ENCODE measurements around the gene GTF2H3.

Gene GTF2H3

GRCh38 chr12:123690191-123690840 is 56.7 kb downstream of the GTF2H3 start:
- H3K4me1 ChIP-seq (ENCODE audit: low read depth, poor library complexity, severe bottlenecking): no peaks in the 10 kb centered on the region
- H2AFZ ChIP-seq (ENCODE audit: low read depth): no peak overlapping the region
- no peak overlapping the region for H3K4me2 ChIP-seq
- H3K79me2 ChIP-seq (ENCODE audit: insufficient read depth, low read depth): no peaks in the 10 kb centered on the region
- no peak overlapping the region for H3K4me3 ChIP-seq (IDR thresholded peaks at IDR 0.05; ENCODE audit: insufficient read depth, low read depth, low read length)
- no peaks in the 10 kb centered on the region for H3K27me3 ChIP-seq (ENCODE audit: insufficient read depth, low read depth)
- no peak overlapping the region for H3K27ac ChIP-seq
- no peak overlapping the region for H3K9ac ChIP-seq
- H4K20me1 ChIP-seq (ENCODE audit: insufficient read depth): no peaks in the 10 kb centered on the region
- no peak for TF ChIP-seq CTCF (conservative IDR thresholded peaks at IDR 0.05; ENCODE audit: low read depth, low read length)
- H3K36me3 ChIP-seq (ENCODE audit: insufficient read depth): no peaks in the 10 kb centered on the region

GRCh38 chr12:123696207-123696606 is 62.6 kb downstream of the GTF2H3 start:
- no peaks in the 10 kb centered on the region for H3K36me3 ChIP-seq (ENCODE audit: insufficient read depth)
- H3K27me3 ChIP-seq (ENCODE audit: insufficient read depth, low read depth): no peaks in the 10 kb centered on the region
- TF ChIP-seq CTCF (conservative IDR thresholded peaks at IDR 0.05; ENCODE audit: low read depth, low read length): no peak
- H2AFZ ChIP-seq (ENCODE audit: low read depth): no peak overlapping the region
- H3K27ac ChIP-seq: no peak overlapping the region
- H3K79me2 ChIP-seq (ENCODE audit: insufficient read depth, low read depth): no peaks in the 10 kb centered on the region
- H4K20me1 ChIP-seq (ENCODE audit: insufficient read depth): no peaks in the 10 kb centered on the region
- H3K4me2 ChIP-seq: no peak overlapping the region
- no peak overlapping the region for H3K4me3 ChIP-seq (IDR thresholded peaks at IDR 0.05; ENCODE audit: insufficient read depth, low read depth, low read length)
- H3K9ac ChIP-seq: no peak overlapping the region
- H3K4me1 ChIP-seq (ENCODE audit: low read depth, poor library complexity, severe bottlenecking): no peaks in the 10 kb centered on the region

GRCh38 chr12:123696646-123697045 is 63.0 kb downstream of the GTF2H3 start:
- Histone ChIP-seq H2AFZ (ENCODE audit: low read depth) (no peak overlapping the region), H3K27ac (no peak overlapping the region), H3K79me2 (ENCODE audit: insufficient read depth, low read depth) (no peaks in the 10 kb centered on the region), H3K9ac (no peak overlapping the region), H3K4me3 (IDR thresholded peaks at IDR 0.05; ENCODE audit: insufficient read depth, low read depth, low read length) (no peak overlapping the region), H4K20me1 (ENCODE audit: insufficient read depth) (no peaks in the 10 kb centered on the region), H3K4me2 (no peak overlapping the region), H3K36me3 (ENCODE audit: insufficient read depth) (no peaks in the 10 kb centered on the region), H3K4me1 (ENCODE audit: low read depth, poor library complexity, severe bottlenecking) (no peaks in the 10 kb centered on the region), H3K27me3 (ENCODE audit: insufficient read depth, low read depth) (no peaks in the 10 kb centered on the region)
- no peak for TF ChIP-seq CTCF (conservative IDR thresholded peaks at IDR 0.05; ENCODE audit: low read depth, low read length)

DNA sequence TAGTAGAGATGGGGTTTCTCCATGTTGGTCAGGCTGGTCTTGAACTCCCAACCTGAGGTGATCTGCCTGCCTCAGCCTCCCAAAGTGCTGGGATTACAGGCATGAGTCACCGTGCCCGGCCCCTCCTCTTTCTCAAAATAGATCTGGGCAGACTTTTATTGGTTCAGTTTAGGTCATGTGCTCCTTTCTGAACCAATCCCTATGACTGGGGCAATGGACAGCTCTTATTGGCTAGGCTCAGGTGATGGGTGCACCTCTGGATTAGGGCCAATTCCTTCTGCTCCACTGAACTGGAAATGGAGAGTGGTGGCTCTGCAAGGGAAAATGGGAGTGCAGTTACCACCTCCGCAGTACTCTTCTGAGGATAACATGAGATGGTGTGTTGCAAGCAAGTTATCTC is 72.3 kb downstream of the GTF2H3 start:
- no peak for TF ChIP-seq CTCF (conservative IDR thresholded peaks at IDR 0.05; ENCODE audit: low read depth, low read length)
- no peak overlapping the region for H3K4me3 ChIP-seq (IDR thresholded peaks at IDR 0.05; ENCODE audit: insufficient read depth, low read depth, low read length)
- H3K4me1 ChIP-seq (ENCODE audit: low read depth, poor library complexity, severe bottlenecking): no peaks in the 10 kb centered on the region
- no peaks in the 10 kb centered on the region for H3K79me2 ChIP-seq (ENCODE audit: insufficient read depth, low read depth)
- H3K4me2 ChIP-seq: no peak overlapping the region
- H2AFZ ChIP-seq (ENCODE audit: low read depth): no peak overlapping the region
- no peaks in the 10 kb centered on the region for H4K20me1 ChIP-seq (ENCODE audit: insufficient read depth)
- no peaks in the 10 kb centered on the region for H3K36me3 ChIP-seq (ENCODE audit: insufficient read depth)
- no peaks in the 10 kb centered on the region for H3K27me3 ChIP-seq (ENCODE audit: insufficient read depth, low read depth)
- no peak overlapping the region for H3K27ac ChIP-seq
- H3K9ac ChIP-seq: no peak overlapping the region

Measured in KMS-11 (cell line).